MM.1S (cell line): ENCODE results near the gene DUSP14.

Experiments used
- DNase-seq: peaks from one replicate; pipeline ENCODE4 v3.0.0-alpha.2; 2015
- H2AFZ ChIP-seq: fragments of 300-600 bp; sonication (generic); 2 replicates; pipeline ENCODE4 v1.6.0; 2016; ENCODE audit warnings: antibody characterized with exemption, low read length
- H3F3A ChIP-seq: fragments of 300-600 bp; sonication (generic); 2 replicates; pipeline ENCODE4 v1.6.1; 2016; ENCODE audit warnings: mild to moderate bottlenecking, antibody characterized with exemption, low read length, moderate library complexity, mixed read lengths; ENCODE audit not compliant: insufficient read depth
- H3K27ac ChIP-seq: fragments of 300-600 bp; sonication (generic); 2 replicates; pipeline ENCODE4 v1.5.1; 2016; ENCODE audit warnings: mild to moderate bottlenecking, low read length
- H3K27me3 ChIP-seq: fragments of 300-600 bp; sonication (generic); replicated peaks from 2 replicates; pipeline ENCODE4 v1.6.0; 2016; ENCODE audit warnings: low read length; ENCODE audit not compliant: insufficient read depth
- H3K36me3 ChIP-seq: fragments of 300-600 bp; sonication (generic); replicated peaks from 2 replicates; pipeline ENCODE4 v1.6.1; 2016; ENCODE audit warnings: mild to moderate bottlenecking, low read length, mixed read lengths; ENCODE audit not compliant: insufficient read depth
- H3K4me1 ChIP-seq: fragments of 300-600 bp; sonication (generic); 2 replicates; pipeline ENCODE4 v1.6.1; 2016; ENCODE audit warnings: low read length, mixed read lengths
- H3K4me2 ChIP-seq: fragments of 300-600 bp; sonication (generic); 2 replicates; pipeline ENCODE4 v1.6.0; 2016; ENCODE audit warnings: low read depth, low read length
- H3K4me3 ChIP-seq: fragments of 300-600 bp; sonication (generic); 2 replicates; pipeline ENCODE4 v1.5.1; 2016; ENCODE audit warnings: low read length, mixed read lengths
- H3K79me2 ChIP-seq: fragments of 300-600 bp; sonication (generic); 2 replicates; pipeline ENCODE4 v1.6.1; 2016; ENCODE audit warnings: mixed run types, low read length, mixed read lengths
- H3K9ac ChIP-seq: fragments of 300-600 bp; sonication (generic); 2 replicates; pipeline ENCODE4 v1.6.1; 2016; ENCODE audit warnings: low read length, mixed read lengths
- H3K9me2 ChIP-seq: fragments of 300-600 bp; sonication (generic); replicated peaks from 2 replicates; pipeline ENCODE4 v1.6.1; 2016; ENCODE audit warnings: mild to moderate bottlenecking, low read length, mixed read lengths; ENCODE audit not compliant: insufficient read depth
- H3K9me3 ChIP-seq: fragments of 300-600 bp; sonication (generic); replicated peaks from 2 replicates; pipeline ENCODE4 v1.6.1; 2016; ENCODE audit warnings: mild to moderate bottlenecking, low read length, mixed read lengths; ENCODE audit not compliant: insufficient read depth
- H4K20me1 ChIP-seq: fragments of 300-600 bp; sonication (generic); 2 replicates; pipeline ENCODE4 v1.6.1; 2016; ENCODE audit warnings: mild to moderate bottlenecking, low read length, moderate library complexity, mixed read lengths; ENCODE audit not compliant: insufficient read depth
- CTCF ChIP-seq: fragments of 300-600 bp; sonication (generic); IDR thresholded peaks from 2 replicates; pipeline ENCODE4 v1.5.1; 2016; ENCODE audit warnings: antibody characterized with exemption, low read length, mixed read lengths
- EZH2 ChIP-seq: fragments of 300-600 bp; sonication (generic); optimal IDR thresholded peaks from 2 replicates; pipeline ENCODE3; 2017; ENCODE audit warnings: low read depth, mild to moderate bottlenecking, antibody characterized with exemption, low read length, mixed read lengths
- EZH2phosphoT487 ChIP-seq: fragments of 300-600 bp; sonication (generic); IDR thresholded peaks from 2 replicates; pipeline ENCODE4 v1.6.1; 2018; ENCODE audit warnings: antibody characterized with exemption, low read length

DUSP14 gene

GRCh38 chr17:37470181-37470580 is 19.5 kb upstream of the DUSP14 start:
- DNase-seq = no peak
- Histone ChIP-seq H3K27ac (no peak overlapping the region), H2AFZ (no peak overlapping the region), H3K9ac (no peak overlapping the region), H4K20me1 (no peaks in the 10 kb centered on the region), H3K79me2 (no peaks in the 10 kb centered on the region), H3K4me2 (no peak overlapping the region), H3F3A (no peaks in the 10 kb centered on the region), H3K4me1 (no peaks in the 10 kb centered on the region), H3K27me3 (no peaks in the 10 kb centered on the region), H3K36me3 (peaks cover 8% of the 10 kb centered on the region; the same call in 1 of the 2 replicates), H3K4me3 (no peak overlapping the region), H3K9me3 (no peaks in the 10 kb centered on the region), H3K9me2 (no peaks in the 10 kb centered on the region)
- TF ChIP-seq EZH2phosphoT487 (no peak), EZH2 (no peak), CTCF (no peak)

GRCh38 chr17:37475731-37476420 is 13.8 kb upstream of the DUSP14 start:
- Histone ChIP-seq H3K36me3 (peaks cover 11% of the 10 kb centered on the region; the same call in 1 of the 2 replicates), H3F3A (no peaks in the 10 kb centered on the region), H3K9me3 (no peaks in the 10 kb centered on the region), H3K9me2 (no peaks in the 10 kb centered on the region), H3K9ac (no peak overlapping the region), H3K27ac (no peak overlapping the region), H3K27me3 (no peaks in the 10 kb centered on the region), H3K4me1 (no peaks in the 10 kb centered on the region), H4K20me1 (no peaks in the 10 kb centered on the region), H3K4me2 (no peak overlapping the region), H3K4me3 (no peak overlapping the region), H3K79me2 (no peaks in the 10 kb centered on the region), H2AFZ (no peak overlapping the region)
- no peak for TF ChIP-seq EZH2
- TF ChIP-seq CTCF = no peak
- TF ChIP-seq EZH2phosphoT487 = no peak
- no peak for DNase-seq

- TF ChIP-seq EZH2phosphoT487 (no peak), CTCF (no peak), EZH2 (no peak)
- H3K4me3 ChIP-seq = no peak overlapping the region
- H3K9ac ChIP-seq = no peak overlapping the region
- no peaks in the 10 kb centered on the region for H3K9me2 ChIP-seq
- H3K4me1 ChIP-seq = no peaks in the 10 kb centered on the region
- no peaks in the 10 kb centered on the region for H3F3A ChIP-seq
- no peaks in the 10 kb centered on the region for H4K20me1 ChIP-seq
- H3K4me2 ChIP-seq = no peak overlapping the region
- H3K27ac ChIP-seq = no peak overlapping the region
- H3K79me2 ChIP-seq = no peaks in the 10 kb centered on the region
- no peaks in the 10 kb centered on the region for H3K27me3 ChIP-seq
- DNase-seq = no peak
- no peak overlapping the region for H2AFZ ChIP-seq
- no peaks in the 10 kb centered on the region for H3K9me3 ChIP-seq
- H3K36me3 ChIP-seq = 0 out of 2 replicates have a peak, but pooled peaks cover 11% of the 10 kb centered on the region
Measured at GRCh38 chr17:37476431-37477120, 13.1 kb upstream of the DUSP14 start.
